HepG2 (cell line): Measurements from ENCODE around the gene PACS2. TPM values are rescaled to one million over a fixed set of nuclear protein-coding genes. Genes with fewer than 3 reads are reported as not detected.
A peak's percentile ranks its signal among the peaks of the same experiment; 100 is the strongest.

Experiments used
- AGO2 ChIP-seq: fragments of 200-400 bp; formaldehyde crosslinking; optimal IDR thresholded peaks from 2 replicates; pipeline ENCODE3; 2017; ENCODE audit warnings: mild to moderate bottlenecking, low read depth, low read length, moderate library complexity
- ARID4A ChIP-seq: sonication (generic); formaldehyde crosslinking; IDR thresholded peaks from 2 replicates; pipeline ENCODE4 v1.5.0; 2020; ENCODE audit warnings: mild to moderate bottlenecking, missing genetic modification reagents, borderline replicate concordance
- FOXJ3 ChIP-seq: sonication (generic); formaldehyde crosslinking; IDR thresholded peaks from 2 replicates; pipeline ENCODE4 v1.4.0; 2020; ENCODE audit warnings: missing genetic modification reagents, mild to moderate bottlenecking, borderline replicate concordance
- GFI1 ChIP-seq: sonication (generic); formaldehyde crosslinking; IDR thresholded peaks from 2 replicates; pipeline ENCODE4 v1.5.0; 2020; ENCODE audit warnings: missing genetic modification reagents, mild to moderate bottlenecking, borderline replicate concordance
- HIC2 ChIP-seq: sonication (generic); formaldehyde crosslinking; IDR thresholded peaks from 2 replicates; pipeline ENCODE4 v1.9.0; 2022; ENCODE audit warnings: low read depth, missing genetic modification reagents
- MIXL1 ChIP-seq: IDR thresholded peaks from 2 replicates; pipeline ENCODE4 v1.6.1; 2016
- MXI1 ChIP-seq: IDR thresholded peaks from 3 replicates; pipeline ENCODE4 v1.6.1; 2012; ENCODE audit warnings: low read depth, low read length, inconsistent platforms, borderline replicate concordance
- NFE2 ChIP-seq: sonication (generic); formaldehyde crosslinking; IDR thresholded peaks from 2 replicates; pipeline ENCODE4 v1.4.0; 2020; ENCODE audit warnings: missing genetic modification reagents
- RXRA ChIP-seq: sonication (generic); formaldehyde crosslinking; IDR thresholded peaks from 2 replicates; pipeline ENCODE4 v1.5.1; 2020; ENCODE audit warnings: missing genetic modification reagents
- SPEN ChIP-seq: sonication (generic); formaldehyde crosslinking; IDR thresholded peaks from 2 replicates; pipeline ENCODE4 v1.5.1; 2020; ENCODE audit warnings: low read depth, mild to moderate bottlenecking, missing genetic modification reagents
- ZBTB21 ChIP-seq: sonication (generic); formaldehyde crosslinking; IDR thresholded peaks from 2 replicates; pipeline ENCODE4 v1.4.0; 2020; ENCODE audit warnings: missing genetic modification reagents
- ZHX1 ChIP-seq: sonication (generic); formaldehyde crosslinking; IDR thresholded peaks from 2 replicates; pipeline ENCODE4 v1.8.1; 2022; ENCODE audit warnings: low read depth, mild to moderate bottlenecking, missing genetic modification reagents
- ZNF350 ChIP-seq: sonication (generic); formaldehyde crosslinking; IDR thresholded peaks from 2 replicates; pipeline ENCODE4 v1.4.0; 2020; ENCODE audit warnings: mild to moderate bottlenecking, low read depth, missing genetic modification reagents, borderline replicate concordance
- ZNF687 ChIP-seq: sonication (generic); formaldehyde crosslinking; IDR thresholded peaks from 2 replicates; pipeline ENCODE4 v1.5.1; 2020; ENCODE audit warnings: mild to moderate bottlenecking, missing genetic modification reagents, moderate library complexity
- ZNF878 ChIP-seq: sonication (generic); formaldehyde crosslinking; IDR thresholded peaks from 2 replicates; pipeline ENCODE4 v1.8.1; 2023; ENCODE audit warnings: mild to moderate bottlenecking, missing genetic modification reagents, moderate library complexity
- polyA plus RNA-seq, 8 experiments: library from polyadenylated mRNA; depleted of rRNA in 3 of 8; stranded (reverse) in 7 of 8; unstranded in 1 of 8; fragments of >200 nt; fragmentation: Illumina TruSeq in 4 of 8; extraction: Trizol in 4 of 8; gene quantifications; 2 replicates each; pipeline versions ENCODE4 v1.2.1 to v1.2.3, GENCODE V29; 2011 to 2016; ENCODE audit warnings: low read depth in 4 of 8, missing spikeins in 1 of 8, mixed read lengths in 1 of 8; ENCODE audit not compliant: insufficient read depth in 1 of 8
- total RNA-seq, 5 experiments: library from RNA; depleted of rRNA; stranded (reverse); fragments of >200 nt; fragmentation: Illumina TruSeq; extraction: Trizol; gene quantifications; 2 replicates each; pipeline ENCODE4 v1.2.3, GENCODE V29; 2016; ENCODE audit warnings: low read depth in 1 of 5

PACS2 gene
- total and polyA plus RNA-seq, 2 of the 13 experiments (the other 11 are each of a cell fraction or from before 2014, with no cell fraction given), result 23.6 to 27.6 TPM

- TF ChIP-seq ZNF687 (peak; percentile 23; the same call in 1 of the 2 replicates), MXI1 (no peak), GFI1 (CRISPR knock-in tag) (no peak), SPEN (CRISPR knock-in tag) (no peak), MIXL1 (CRISPR knock-in tag) (no peak), ZNF350 (CRISPR knock-in tag) (no peak), NFE2 (CRISPR knock-in tag) (no peak), ARID4A (CRISPR knock-in tag) (no peak), FOXJ3 (no peak), ZHX1 (CRISPR knock-in tag) (no peak), HIC2 (CRISPR knock-in tag) (no peak), AGO2 (peak; percentile 91), ZBTB21 (CRISPR knock-in tag) (no peak), ZNF878 (CRISPR knock-in tag) (no peak), RXRA (CRISPR knock-in tag) (0 out of 2 replicates have a peak, but pooled peaks have one; percentile 13)
These were observed 118.6 kb downstream of the PACS2 start (continued) for GRCh38 chr14:105433161-105433605.
